GM18526 (cell line): ENCODE results near the gene DCLRE1B.

Source experiments
- POLR2A ChIP-seq: IDR thresholded peaks from 3 replicates; pipeline ENCODE4 v1.6.1; 2011; ENCODE audit not compliant: insufficient read length; ENCODE audit errors: extremely low read depth

Gene DCLRE1B

GRCh38 chr1:113929750-113930498 lies 24.8 kb downstream of the DCLRE1B start:
- no peak for TF ChIP-seq POLR2A

GRCh38 chr1:113930499-113931161 lies 25.5 kb downstream of the DCLRE1B start:
- no peak for TF ChIP-seq POLR2A

- TF ChIP-seq POLR2A = no peak
These were observed 26.3 kb downstream of the DCLRE1B start for GRCh38 chr1:113931451-113931851.

GRCh38 chr1:113934006-113934405 lies 28.9 kb downstream of the DCLRE1B start:
- no peak for TF ChIP-seq POLR2A

- no peak for TF ChIP-seq POLR2A
These were observed 29.5 kb downstream of the DCLRE1B start for GRCh38 chr1:113934511-113935055.

GRCh38 chr1:113935176-113935575 lies 30.1 kb downstream of the DCLRE1B start:
- TF ChIP-seq POLR2A = no peak

GRCh38 chr1:113935970-113936369 lies 30.8 kb downstream of the DCLRE1B start:
- TF ChIP-seq POLR2A = no peak

GRCh38 chr1:113937146-113937545 lies 32.0 kb downstream of the DCLRE1B start:
- TF ChIP-seq POLR2A = no peak

- TF ChIP-seq POLR2A = no peak
These were observed 33.1 kb downstream of the DCLRE1B start for GRCh38 chr1:113938192-113938591.

- TF ChIP-seq POLR2A = no peak
These were observed 35.5 kb downstream of the DCLRE1B start for GRCh38 chr1:113940365-113941244.

- no peak for TF ChIP-seq POLR2A
These were observed 36.1 kb downstream of the DCLRE1B start for GRCh38 chr1:113941245-113941559.

- no peak for TF ChIP-seq POLR2A
These were observed 37.4 kb downstream of the DCLRE1B start for GRCh38 chr1:113942527-113942926.

- no peak for TF ChIP-seq POLR2A
These were observed 38.1 kb downstream of the DCLRE1B start for GRCh38 chr1:113943028-113943811.

- TF ChIP-seq POLR2A = no peak
These were observed 40.2 kb downstream of the DCLRE1B start for GRCh38 chr1:113945329-113945728.

GRCh38 chr1:113946112-113946511 lies 41.0 kb downstream of the DCLRE1B start:
- no peak for TF ChIP-seq POLR2A

GRCh38 chr1:113946678-113947387 lies 41.7 kb downstream of the DCLRE1B start:
- no peak for TF ChIP-seq POLR2A
